ENCODE measurements around the gene NPTN.
"Not testable (repeated sequence)": the region's sequence is repeated elsewhere in the genome, so short reads cannot be mapped to it uniquely, and the experiment has no call there.

Gene NPTN

DNA sequence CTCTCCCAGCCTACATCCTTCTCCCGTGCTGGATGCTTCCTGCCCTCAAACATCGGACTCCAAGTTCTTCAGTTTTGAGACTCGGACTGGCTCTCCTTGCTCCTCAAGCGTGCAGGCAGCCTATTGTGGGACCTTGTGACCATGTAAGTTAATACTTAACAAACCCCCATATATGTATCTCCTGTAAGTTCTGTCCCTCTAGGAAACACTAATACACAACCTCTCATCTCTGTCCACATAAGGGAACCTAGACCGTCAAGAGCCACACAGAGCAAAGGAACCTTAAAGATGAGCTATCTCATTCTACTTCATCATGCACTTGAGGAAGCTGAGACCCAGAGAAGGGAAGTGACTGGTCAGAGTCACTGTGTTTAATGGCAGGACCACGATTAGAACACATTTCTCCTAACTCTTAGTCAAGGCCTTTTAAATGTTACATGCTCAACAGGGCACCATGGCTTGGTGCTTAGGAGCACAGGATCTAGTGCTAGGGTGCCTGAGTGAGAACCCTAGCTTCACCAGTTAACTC, 50.3 kb downstream of the NPTN start:
- TF ChIP-seq ZFX (IDR thresholded peaks at IDR 0.05; ENCODE audit: borderline replicate concordance) = no peak
- TF ChIP-seq, protein P1, sequence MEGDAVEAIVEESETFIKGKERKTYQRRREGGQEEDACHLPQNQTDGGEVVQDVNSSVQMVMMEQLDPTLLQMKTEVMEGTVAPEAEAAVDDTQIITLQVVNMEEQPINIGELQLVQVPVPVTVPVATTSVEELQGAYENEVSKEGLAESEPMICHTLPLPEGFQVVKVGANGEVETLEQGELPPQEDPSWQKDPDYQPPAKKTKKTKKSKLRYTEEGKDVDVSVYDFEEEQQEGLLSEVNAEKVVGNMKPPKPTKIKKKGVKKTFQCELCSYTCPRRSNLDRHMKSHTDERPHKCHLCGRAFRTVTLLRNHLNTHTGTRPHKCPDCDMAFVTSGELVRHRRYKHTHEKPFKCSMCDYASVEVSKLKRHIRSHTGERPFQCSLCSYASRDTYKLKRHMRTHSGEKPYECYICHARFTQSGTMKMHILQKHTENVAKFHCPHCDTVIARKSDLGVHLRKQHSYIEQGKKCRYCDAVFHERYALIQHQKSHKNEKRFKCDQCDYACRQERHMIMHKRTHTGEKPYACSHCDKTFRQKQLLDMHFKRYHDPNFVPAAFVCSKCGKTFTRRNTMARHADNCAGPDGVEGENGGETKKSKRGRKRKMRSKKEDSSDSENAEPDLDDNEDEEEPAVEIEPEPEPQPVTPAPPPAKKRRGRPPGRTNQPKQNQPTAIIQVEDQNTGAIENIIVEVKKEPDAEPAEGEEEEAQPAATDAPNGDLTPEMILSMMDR (IDR thresholded peaks at IDR 0.05) = no peak
- no peak overlapping the region for H3K27ac ChIP-seq

DNA sequence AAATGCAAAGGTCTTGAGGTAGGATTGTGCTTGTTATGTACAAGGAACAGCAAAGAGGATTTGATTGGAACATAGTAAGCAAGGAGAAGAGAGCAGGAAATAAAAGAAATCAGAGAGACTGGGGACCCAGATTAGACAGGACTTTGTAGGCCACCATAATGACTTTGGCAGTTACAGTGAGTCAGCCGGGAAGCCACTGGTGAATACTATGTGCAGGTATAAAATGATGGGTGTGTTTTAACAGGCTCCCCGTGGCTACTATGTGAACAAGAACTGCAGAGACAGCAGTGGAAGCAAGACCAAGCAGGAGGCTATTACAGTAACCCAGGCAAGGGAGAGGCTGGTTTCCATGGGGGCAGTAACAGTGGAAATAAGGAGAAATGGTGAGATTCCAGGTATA, 55.2 kb downstream of the NPTN start:
- no peak overlapping the region for H3K27ac ChIP-seq

DNA sequence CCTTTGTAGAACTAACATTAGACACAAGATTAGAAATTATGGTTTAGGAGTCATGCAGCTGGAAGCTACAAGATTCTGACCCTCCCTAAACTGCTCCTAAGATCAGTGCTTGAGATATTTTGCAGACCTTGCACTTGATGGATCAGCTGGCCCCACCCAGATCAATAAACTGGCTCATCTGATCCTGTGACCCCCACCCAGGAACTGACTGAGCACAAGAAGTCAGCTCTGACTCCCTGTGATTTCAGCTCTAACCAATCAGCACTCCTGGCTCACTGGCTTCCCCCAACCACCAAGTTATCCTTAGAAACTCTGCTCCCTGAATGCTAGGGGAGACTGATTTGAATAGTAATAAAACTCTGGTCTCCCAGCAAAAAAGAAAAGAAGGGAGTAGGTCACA, 55.6 kb downstream of the NPTN start:
- H3K27ac ChIP-seq = not testable (repeated sequence)

More for the DNA sequence above, 55.2 kb downstream of the NPTN start:
- TF ChIP-seq, protein P1 (IDR thresholded peaks at IDR 0.05) = no peak
- TF ChIP-seq ZFX (IDR thresholded peaks at IDR 0.05; ENCODE audit: borderline replicate concordance) = no peak

DNA sequence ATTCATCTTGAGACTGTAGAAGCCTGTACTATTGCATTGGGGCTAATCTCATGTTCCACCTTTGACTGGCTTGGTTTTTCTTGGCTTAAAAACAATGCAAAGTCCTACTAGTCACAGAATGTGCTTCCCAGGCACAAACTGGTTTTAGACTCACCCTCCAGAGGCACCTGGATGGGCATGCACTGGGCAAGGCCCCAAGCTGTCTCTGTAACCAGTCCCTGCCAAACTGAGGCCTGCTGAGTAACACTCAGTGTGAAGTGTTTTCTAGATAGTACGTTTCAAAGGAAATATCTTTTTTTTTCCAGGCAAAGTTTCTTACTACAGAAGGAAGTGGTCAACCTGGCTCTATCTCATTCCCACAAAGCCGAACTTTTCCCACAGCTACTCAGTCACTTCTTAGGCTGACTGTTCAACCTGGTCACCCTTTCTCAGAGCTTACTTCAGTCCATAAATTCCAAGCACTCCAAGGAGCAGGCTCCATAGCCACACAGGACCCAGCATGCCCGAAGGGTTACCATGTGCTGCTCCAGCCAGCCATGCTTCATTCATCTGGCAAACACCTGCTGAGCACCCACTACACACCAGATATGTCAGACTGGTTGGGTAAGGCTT, 57.4 kb downstream of the NPTN start:
- no peak for TF ChIP-seq ZFX (IDR thresholded peaks at IDR 0.05; ENCODE audit: borderline replicate concordance)
- TF ChIP-seq, protein P1 (IDR thresholded peaks at IDR 0.05) = no peak
- H3K27ac ChIP-seq = no peak overlapping the region

DNA sequence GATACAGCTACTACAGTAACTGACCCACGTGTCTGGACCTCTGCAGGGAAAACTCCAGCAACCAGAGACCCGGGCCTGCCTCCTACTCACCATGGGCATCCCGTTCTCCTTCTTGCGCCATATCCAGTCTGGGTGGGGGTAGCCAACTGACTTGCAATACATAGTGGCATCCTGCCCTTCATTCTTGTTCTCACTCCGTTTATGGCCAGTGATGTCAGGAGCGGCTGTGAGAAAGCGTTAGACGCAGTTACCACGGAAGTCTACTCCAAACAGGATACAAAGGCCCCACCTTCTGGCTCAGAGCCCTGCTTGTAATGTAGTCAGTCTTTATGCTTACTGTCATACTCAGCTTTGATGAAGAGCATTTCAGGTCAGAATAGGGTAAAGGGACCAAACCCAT, 59.6 kb downstream of the NPTN start:
- TF ChIP-seq, protein P1 (IDR thresholded peaks at IDR 0.05) = no peak
- no peak for TF ChIP-seq ZFX (IDR thresholded peaks at IDR 0.05; ENCODE audit: borderline replicate concordance)
- H3K27ac ChIP-seq = no peak overlapping the region

DNA sequence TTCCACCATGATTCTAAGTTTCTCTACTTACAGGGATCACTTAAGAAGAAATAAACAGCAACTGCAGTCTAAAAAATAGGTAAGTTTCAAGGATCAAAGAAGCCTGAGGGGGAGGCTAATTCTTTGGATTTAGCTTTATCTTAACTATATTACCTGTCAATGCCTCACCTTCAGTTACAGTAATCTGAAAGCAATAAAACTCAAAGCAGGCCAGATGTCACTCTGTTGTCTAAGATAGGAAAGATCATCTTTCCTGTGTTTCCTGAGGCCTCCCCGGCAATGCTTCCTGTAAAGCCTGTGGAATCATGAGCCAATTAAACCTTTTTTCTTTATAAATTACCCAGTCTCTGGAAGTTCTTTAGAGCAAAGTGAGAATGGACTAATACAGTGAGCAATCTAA, 60.2 kb downstream of the NPTN start:
- no peak for TF ChIP-seq ZFX (IDR thresholded peaks at IDR 0.05; ENCODE audit: borderline replicate concordance)
- TF ChIP-seq, protein P1 (IDR thresholded peaks at IDR 0.05) = no peak
- no peak overlapping the region for H3K27ac ChIP-seq

DNA sequence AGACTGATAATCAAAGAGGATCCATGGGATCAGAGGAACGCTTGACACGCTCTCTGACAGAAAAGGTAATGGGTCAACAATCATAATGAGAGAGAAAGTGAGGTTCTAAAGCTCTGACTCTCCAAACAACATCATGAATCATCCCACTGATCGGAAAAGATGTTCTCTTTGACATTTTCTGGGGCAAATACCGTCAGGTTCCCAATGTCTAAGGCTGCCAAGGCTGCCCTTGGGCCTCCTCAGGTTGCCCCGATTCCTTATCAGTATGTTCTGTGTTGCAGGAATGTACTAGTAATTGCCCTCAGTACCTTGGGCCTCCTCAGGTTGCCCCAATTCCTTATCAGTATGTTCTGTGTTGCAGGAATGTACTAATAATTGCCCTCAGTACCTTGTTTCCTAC, 60.9 kb downstream of the NPTN start:
- TF ChIP-seq, protein P1 (IDR thresholded peaks at IDR 0.05) = no peak
- no peak for TF ChIP-seq ZFX (IDR thresholded peaks at IDR 0.05; ENCODE audit: borderline replicate concordance)
- H3K27ac ChIP-seq = no peak overlapping the region

DNA sequence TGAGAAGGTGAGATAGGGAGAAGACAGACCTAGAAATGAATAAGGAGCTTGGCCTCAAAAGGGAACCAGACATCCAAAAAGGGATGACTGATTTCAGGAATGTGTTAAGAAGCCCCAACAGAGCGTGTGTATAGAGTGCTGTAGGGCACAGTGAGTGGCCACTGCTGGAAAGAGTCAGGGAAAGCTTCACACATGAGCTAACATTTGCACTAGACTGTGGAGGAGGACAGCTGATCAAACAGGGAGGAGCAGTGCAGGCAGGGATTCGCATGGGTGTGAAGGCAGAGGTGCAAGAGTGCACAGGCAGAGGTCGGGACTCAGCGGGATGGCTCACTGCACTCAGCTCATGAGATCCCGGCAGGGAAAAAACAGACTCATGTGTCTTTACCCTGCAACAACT, 61.8 kb downstream of the NPTN start:
- H3K27ac ChIP-seq = no peak overlapping the region
- TF ChIP-seq ZFX (IDR thresholded peaks at IDR 0.05; ENCODE audit: borderline replicate concordance) = no peak
- TF ChIP-seq, protein P1 (IDR thresholded peaks at IDR 0.05) = no peak

Measured in 22Rv1 (cell line).